ENCODE data around the gene INPP4A. TPM values are rescaled to one million over a fixed set of nuclear protein-coding genes. Genes with fewer than 3 reads are reported as not detected.

Gene INPP4A
- polyA plus RNA-seq, 1 donor (not counting 4 experiments of a cell fraction or from before 2014, with no cell fraction given) = 10.7 TPM

- no peak for TF ChIP-seq EZH2 (IDR thresholded peaks at IDR 0.05; ENCODE audit: low read length)
- no peak for TF ChIP-seq CTCF (optimal IDR thresholded peaks at IDR 0.05 in 1 of 3, IDR thresholded peaks at IDR 0.05 in 1 of 3, conservative IDR thresholded peaks at IDR 0.05 in 1 of 3; ENCODE audit: extremely low read depth in 1 of 3, insufficient read depth in 2 of 3, low read length in 3 of 3)
- no peak overlapping the region for H3K9ac ChIP-seq (ENCODE audit: control insufficient read depth, extremely low read depth, insufficient read depth, low read length)
- H3K27ac ChIP-seq (ENCODE audit: control insufficient read depth, insufficient read depth, low read length) = no peak overlapping the region
- no peak overlapping the region for H3K4me2 ChIP-seq (ENCODE audit: control insufficient read depth, extremely low read depth, insufficient read depth, low read depth, low read length)
- FAIRE-seq (no peak), DNase-seq (ENCODE audit: low read depth, low spot score) (no peak)
- no peak overlapping the region for H3K4me3 ChIP-seq (ENCODE audit: control insufficient read depth in 2 of 3, extremely low read depth in 1 of 3, insufficient read depth in 2 of 3, low read depth in 1 of 3, low read length in 3 of 3)
- no peaks in the 10 kb centered on the region for H3K9me3 ChIP-seq (ENCODE audit: control insufficient read depth, low read depth, low read length)
- H3K79me2 ChIP-seq (ENCODE audit: control insufficient read depth, insufficient read depth, low read length) = peaks cover 13% of the 10 kb centered on the region
- H4K20me1 ChIP-seq (ENCODE audit: control insufficient read depth, extremely low read depth, insufficient read depth, low read length) = no peaks in the 10 kb centered on the region
- no peaks in the 10 kb centered on the region for H3K36me3 ChIP-seq (ENCODE audit: control insufficient read depth in 2 of 2, extremely low read depth in 1 of 2, insufficient read depth in 2 of 2, low read length in 2 of 2)
- H3K9me1 ChIP-seq (ENCODE audit: control insufficient read depth, extremely low read depth, insufficient read depth, low read length) = peaks cover 5% of the 10 kb centered on the region
- peaks cover 14% of the 10 kb centered on the region for H3K4me1 ChIP-seq (ENCODE audit: control insufficient read depth, extremely low read depth, insufficient read depth, low read length)
- no peak overlapping the region for H2AFZ ChIP-seq (ENCODE audit: control insufficient read depth, low read length)
- dilution Hi-C loops (cut with MboI; ENCODE audit: extremely low pct_ligation_motif_present, low sequenced_read_pairs) = no loop called here
- no peaks in the 10 kb centered on the region for H3K27me3 ChIP-seq (ENCODE audit: control insufficient read depth, extremely low read depth, insufficient read depth, low read length)
Measured at GRCh38 chr2:98472961-98473746, 28.5 kb downstream of the INPP4A start.

- Histone ChIP-seq H3K79me2 (ENCODE audit: control insufficient read depth, insufficient read depth, low read length) (peaks cover 12% of the 10 kb centered on the region), H3K36me3 (ENCODE audit: control insufficient read depth in 2 of 2, extremely low read depth in 1 of 2, insufficient read depth in 2 of 2, low read length in 2 of 2) (no peaks in the 10 kb centered on the region), H4K20me1 (ENCODE audit: control insufficient read depth, extremely low read depth, insufficient read depth, low read length) (no peaks in the 10 kb centered on the region), H3K9ac (ENCODE audit: control insufficient read depth, extremely low read depth, insufficient read depth, low read length) (no peak overlapping the region), H3K9me1 (ENCODE audit: control insufficient read depth, extremely low read depth, insufficient read depth, low read length) (peaks cover 3% of the 10 kb centered on the region), H3K27me3 (ENCODE audit: control insufficient read depth, extremely low read depth, insufficient read depth, low read length) (no peaks in the 10 kb centered on the region), H3K27ac (ENCODE audit: control insufficient read depth, insufficient read depth, low read length) (no peak overlapping the region), H3K4me3 (ENCODE audit: control insufficient read depth in 2 of 3, extremely low read depth in 1 of 3, insufficient read depth in 2 of 3, low read depth in 1 of 3, low read length in 3 of 3) (no peak overlapping the region), H3K4me1 (ENCODE audit: control insufficient read depth, extremely low read depth, insufficient read depth, low read length) (peaks cover 14% of the 10 kb centered on the region), H2AFZ (ENCODE audit: control insufficient read depth, low read length) (no peak overlapping the region), H3K4me2 (ENCODE audit: control insufficient read depth, extremely low read depth, insufficient read depth, low read depth, low read length) (no peak overlapping the region), H3K9me3 (ENCODE audit: control insufficient read depth, low read depth, low read length) (no peaks in the 10 kb centered on the region)
- DNase-seq (ENCODE audit: low read depth, low spot score) = no peak
- dilution Hi-C loops (cut with MboI; ENCODE audit: extremely low pct_ligation_motif_present, low sequenced_read_pairs) = no loop called here
- no peak for FAIRE-seq
- TF ChIP-seq CTCF (optimal IDR thresholded peaks at IDR 0.05 in 1 of 3, IDR thresholded peaks at IDR 0.05 in 1 of 3, conservative IDR thresholded peaks at IDR 0.05 in 1 of 3; ENCODE audit: extremely low read depth in 1 of 3, insufficient read depth in 2 of 3, low read length in 3 of 3) (no peak), EZH2 (IDR thresholded peaks at IDR 0.05; ENCODE audit: low read length) (no peak)
Measured at GRCh38 chr2:98473995-98474780, 29.5 kb downstream of the INPP4A start.
